Activated gamma-delta T cell treated with anti-CD3 and anti-CD28 coated beads, Interleukin-2, amount 50 U/mL, for 16 hours (primary cell): Measurements from ENCODE around the gene NME4.
"Not testable (repeated sequence)": the region's sequence is repeated elsewhere in the genome, so short reads cannot be mapped to it uniquely, and the experiment has no call there.

Experiments used
- DNase-seq: peaks from one replicate; pipeline ENCODE4 v3.0.0-alpha.2; 2020; ENCODE audit warnings: low read depth

The NME4 gene

GRCh38 chr16:397135-397661, at the start of gene NME4:
Gene NME4, plus strand, starts transcription at chr16:397199. Its CDS starts 24 bp downstream, at chr16:397223.
- DNase-seq, result no peak

GRCh38 chr16:347203-347602, 49.8 kb upstream of the NME4 start:
- no peak for DNase-seq

GRCh38 chr16:348495-348894, 48.5 kb upstream of the NME4 start:
- DNase-seq, result not testable (repeated sequence)

- no peak for DNase-seq
These were observed 47.8 kb upstream of the NME4 start for GRCh38 chr16:349211-349610.

GRCh38 chr16:350203-350602, 46.8 kb upstream of the NME4 start:
- no peak for DNase-seq

GRCh38 chr16:351804-352520, 45.0 kb upstream of the NME4 start:
- DNase-seq, result no peak

- peak; percentile 100 for DNase-seq
These were observed 44.2 kb upstream of the NME4 start, which contains the start of gene AXIN1 for GRCh38 chr16:352547-353403. Gene AXIN1, minus strand, starts transcription at chr16:352723. Its CDS starts 5,698 bp downstream, at chr16:347025.

GRCh38 chr16:353404-354290, 43.4 kb upstream of the NME4 start:
- DNase-seq, result no peak

GRCh38 chr16:354291-354881, 42.6 kb upstream of the NME4 start:
- no peak for DNase-seq

- no peak for DNase-seq
These were observed 42.0 kb upstream of the NME4 start for GRCh38 chr16:354971-355461.

- no peak for DNase-seq
These were observed 40.3 kb upstream of the NME4 start for GRCh38 chr16:356741-357140.

- no peak for DNase-seq
These were observed 37.8 kb upstream of the NME4 start for GRCh38 chr16:359067-359763.

- no peak for DNase-seq
These were observed 36.9 kb upstream of the NME4 start for GRCh38 chr16:359871-360697.

GRCh38 chr16:360698-361336, 36.2 kb upstream of the NME4 start:
- no peak for DNase-seq

GRCh38 chr16:361341-361871, 35.6 kb upstream of the NME4 start:
- no peak for DNase-seq

GRCh38 chr16:361872-362701, 34.9 kb upstream of the NME4 start:
- peak; percentile 58 for DNase-seq

GRCh38 chr16:362702-362999, 34.3 kb upstream of the NME4 start:
- not testable (repeated sequence) for DNase-seq

GRCh38 chr16:363110-363765, 33.8 kb upstream of the NME4 start:
- DNase-seq, result no peak
